ACC112 (cell line): ENCODE results near the gene VSTM4.

Source experiments
- H2AFZ ChIP-seq: fragments of 200-600 bp; sonication (generic); one replicate; pipeline ENCODE4 v1.6.0; 2017; ENCODE audit warnings: antibody characterized with exemption, low read length; ENCODE audit not compliant: unreplicated experiment
- H3K27ac ChIP-seq: fragments of 200-600 bp; sonication (generic); 2 replicates; pipeline ENCODE4 v1.5.1; 2014; ENCODE audit warnings: low read depth, mild to moderate bottlenecking, antibody characterized with exemption, low read length, moderate library complexity
- H3K27me3 ChIP-seq: fragments of 200-600 bp; sonication (generic); 2 replicates; pipeline ENCODE4 v1.6.1; 2014; ENCODE audit warnings: mild to moderate bottlenecking, antibody characterized with exemption, low read length, moderate library complexity, mixed read lengths; ENCODE audit not compliant: insufficient read depth
- H3K36me3 ChIP-seq: fragments of 200-600 bp; sonication (generic); 2 replicates; pipeline ENCODE4 v1.6.1; 2016; ENCODE audit warnings: mild to moderate bottlenecking, antibody characterized with exemption, low read length, moderate library complexity, mixed read lengths; ENCODE audit not compliant: insufficient read depth
- H3K4me1 ChIP-seq: fragments of 200-600 bp; sonication (generic); one replicate; pipeline ENCODE4 v1.6.1; 2016; ENCODE audit warnings: low read length, mixed read lengths; ENCODE audit not compliant: insufficient read depth, unreplicated experiment, control insufficient read depth
- H3K4me3 ChIP-seq: fragments of 200-600 bp; sonication (generic); 2 replicates; pipeline ENCODE4 v1.5.1; 2014; ENCODE audit warnings: mild to moderate bottlenecking, low read depth, low read length
- H3K79me2 ChIP-seq: fragments of 200-600 bp; sonication (generic); one replicate; pipeline ENCODE4 v1.6.0; 2016; ENCODE audit warnings: low read length; ENCODE audit not compliant: control insufficient read depth, unreplicated experiment, insufficient read depth

Gene VSTM4

GRCh38 chr10:49143249-49143648 is 27.9 kb upstream of the VSTM4 start:
- Histone ChIP-seq H3K27ac (no peak overlapping the region), H3K4me1 (peaks cover 29% of the 10 kb centered on the region), H2AFZ (no peak overlapping the region), H3K27me3 (peaks cover 4% of the 10 kb centered on the region; the same call in 1 of the 2 replicates), H3K79me2 (no peaks in the 10 kb centered on the region), H3K4me3 (no peak overlapping the region), H3K36me3 (no peaks in the 10 kb centered on the region)

- no peaks in the 10 kb centered on the region for H3K36me3 ChIP-seq
- H3K79me2 ChIP-seq, result no peaks in the 10 kb centered on the region
- H3K4me3 ChIP-seq, result no peak overlapping the region
- peaks cover 29% of the 10 kb centered on the region for H3K4me1 ChIP-seq
- H3K27me3 ChIP-seq, result no peaks in the 10 kb centered on the region
- no peak overlapping the region for H2AFZ ChIP-seq
- no peak overlapping the region for H3K27ac ChIP-seq
These were observed 26.4 kb upstream of the VSTM4 start for GRCh38 chr10:49141541-49142332.

- Histone ChIP-seq H3K4me3 (peak overlapping the region; percentile 39; the same call in 1 of the 2 replicates), H3K27ac (peak overlapping the region; percentile 92), H3K27me3 (peaks cover 8% of the 10 kb centered on the region; the same call in 1 of the 2 replicates), H3K4me1 (peaks cover 29% of the 10 kb centered on the region), H2AFZ (peak overlapping the region; percentile 73), H3K36me3 (no peaks in the 10 kb centered on the region), H3K79me2 (no peaks in the 10 kb centered on the region)
These were observed 25.2 kb upstream of the VSTM4 start for GRCh38 chr10:49140304-49141177.

GRCh38 chr10:49139846-49140195 is 24.5 kb upstream of the VSTM4 start:
- Histone ChIP-seq H2AFZ (peak overlapping the region; percentile 73), H3K27ac (peak overlapping the region; percentile 92)

DNA sequence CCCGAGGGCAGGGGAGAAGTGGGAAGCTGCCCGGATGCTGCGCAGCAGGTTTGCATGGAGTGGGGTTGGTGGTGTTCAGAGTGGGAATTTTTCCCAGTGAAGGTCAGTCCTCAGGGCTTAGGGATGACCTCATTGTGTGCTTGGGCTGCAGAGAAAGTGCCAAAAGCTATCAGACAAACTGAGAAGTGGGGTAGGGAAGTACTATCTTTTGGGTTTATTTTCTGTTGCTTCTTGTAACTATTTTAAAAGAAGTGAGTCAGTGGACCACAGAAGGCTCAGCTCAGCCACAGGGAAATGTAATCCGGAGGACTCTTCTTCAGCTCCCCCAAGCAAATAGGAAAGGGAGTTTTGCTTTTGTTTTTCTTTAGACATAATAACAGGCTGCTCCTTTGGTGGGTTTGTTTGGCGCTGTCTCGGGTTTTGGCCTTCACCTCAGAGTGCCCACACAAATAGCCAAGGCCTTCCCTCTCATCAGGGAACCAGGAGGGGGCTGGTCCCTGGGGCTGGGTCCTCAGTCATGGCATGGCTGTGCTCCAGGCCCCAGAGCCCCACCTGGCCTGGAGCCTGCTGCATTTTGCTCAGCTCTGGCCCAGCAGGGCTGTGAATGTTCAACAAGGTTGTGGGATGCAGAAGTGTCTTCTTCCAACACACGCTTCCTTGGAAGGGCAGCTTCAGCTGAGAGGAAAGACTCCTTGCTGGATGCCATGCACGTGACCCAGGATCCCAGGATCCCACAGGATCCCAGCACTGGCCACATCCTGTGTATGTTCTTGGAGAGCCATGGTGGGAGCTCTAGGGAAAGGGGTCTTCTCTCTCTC is 23.9 kb upstream of the VSTM4 start:
- H3K27ac ChIP-seq, result peak overlapping the region; percentile 92
- peak overlapping the region; percentile 13 for H2AFZ ChIP-seq
- H3K4me3 ChIP-seq, result peak overlapping the region; percentile 6; the same call in 1 of the 2 replicates
- H3K4me1 ChIP-seq, result peaks cover 29% of the 10 kb centered on the region
- no peaks in the 10 kb centered on the region for H3K36me3 ChIP-seq
- no peaks in the 10 kb centered on the region for H3K79me2 ChIP-seq
- peaks cover 12% of the 10 kb centered on the region; the same call in 1 of the 2 replicates for H3K27me3 ChIP-seq

More at GRCh38 chr10:49139846-49140195, 24.5 kb upstream of the VSTM4 start:
- Histone ChIP-seq H3K79me2 (no peaks in the 10 kb centered on the region), H3K4me3 (no peak overlapping the region; the same call in 1 of the 2 replicates), H3K4me1 (peaks cover 29% of the 10 kb centered on the region), H3K27me3 (peaks cover 12% of the 10 kb centered on the region; the same call in 1 of the 2 replicates), H3K36me3 (no peaks in the 10 kb centered on the region)

- Histone ChIP-seq H3K27ac (peak overlapping the region; percentile 92), H3K4me3 (no peak overlapping the region), H3K4me1 (peaks cover 29% of the 10 kb centered on the region), H3K36me3 (no peaks in the 10 kb centered on the region), H3K27me3 (peaks cover 17% of the 10 kb centered on the region; the same call in 1 of the 2 replicates), H2AFZ (peak overlapping the region; percentile 13), H3K79me2 (no peaks in the 10 kb centered on the region)
These were observed 23.1 kb upstream of the VSTM4 start for GRCh38 chr10:49138361-49138891.

DNA sequence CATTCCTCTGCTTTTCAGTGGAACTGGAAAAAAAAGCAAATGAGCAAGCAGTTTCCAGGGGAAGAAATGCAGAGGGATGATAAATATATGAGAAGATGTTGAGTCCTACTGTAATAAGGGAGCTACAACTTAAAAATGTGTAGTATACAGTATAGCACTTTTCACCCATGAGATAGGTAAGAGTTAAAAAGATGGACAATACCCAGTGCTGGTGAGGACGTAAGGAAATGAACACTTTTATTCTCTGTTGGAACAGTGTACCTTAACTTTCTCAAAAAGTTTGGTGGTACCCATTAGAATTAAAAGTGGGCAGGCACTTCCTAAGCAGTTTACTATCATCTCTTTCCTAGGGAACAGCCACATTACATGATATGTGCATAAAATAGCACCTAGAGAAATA is 21.2 kb upstream of the VSTM4 start:
- no peak overlapping the region for H3K27ac ChIP-seq
- H3K4me3 ChIP-seq, result no peak overlapping the region
- H2AFZ ChIP-seq, result no peak overlapping the region
- H3K27me3 ChIP-seq, result peaks cover 25% of the 10 kb centered on the region; the same call in 1 of the 2 replicates
- no peaks in the 10 kb centered on the region for H3K79me2 ChIP-seq
- H3K36me3 ChIP-seq, result no peaks in the 10 kb centered on the region
- H3K4me1 ChIP-seq, result peaks cover 29% of the 10 kb centered on the region

DNA sequence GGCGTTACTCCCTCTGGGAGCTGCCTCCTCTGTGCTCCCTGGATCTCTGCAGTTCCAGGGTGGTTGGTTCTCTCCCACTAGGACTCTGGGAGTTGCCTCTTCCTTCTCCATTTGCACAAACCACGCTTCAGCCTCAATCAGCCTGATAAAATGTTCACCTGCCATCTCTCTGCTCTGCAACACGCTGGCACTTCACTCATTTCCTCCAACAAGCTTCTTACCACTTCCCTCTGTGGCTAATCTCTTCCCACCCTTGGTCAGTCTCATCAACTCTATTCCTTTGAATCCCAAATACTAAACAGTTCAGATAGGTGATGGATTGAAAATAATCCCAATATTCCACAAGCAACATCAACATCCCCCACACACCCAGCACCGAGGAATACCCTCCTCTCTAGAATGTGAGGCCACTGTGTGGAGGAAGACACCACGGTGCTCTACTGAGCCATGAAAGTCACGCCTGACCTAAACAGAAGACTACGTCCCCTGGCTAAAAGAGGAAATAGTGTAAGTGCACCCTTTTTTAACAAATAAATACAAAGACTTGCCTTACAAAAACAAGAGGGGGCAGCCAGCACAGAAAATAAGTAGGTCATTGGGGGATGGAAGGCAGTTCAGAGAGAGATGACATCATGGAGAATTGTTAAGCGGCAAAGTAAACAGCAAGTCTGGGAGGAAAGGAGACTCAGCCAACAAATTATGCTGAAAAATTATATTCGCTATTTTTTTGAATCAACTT is 20.4 kb upstream of the VSTM4 start:
- Histone ChIP-seq H3K36me3 (no peaks in the 10 kb centered on the region), H3K27me3 (peaks cover 30% of the 10 kb centered on the region; the same call in 1 of the 2 replicates), H3K4me1 (peaks cover 24% of the 10 kb centered on the region), H3K4me3 (no peak overlapping the region), H3K79me2 (no peaks in the 10 kb centered on the region), H2AFZ (no peak overlapping the region), H3K27ac (no peak overlapping the region)

GRCh38 chr10:49134327-49134726 is 19.0 kb upstream of the VSTM4 start:
- no peak overlapping the region for H2AFZ ChIP-seq

More at GRCh38 chr10:49134327-49134726, 19.0 kb upstream of the VSTM4 start:
- Histone ChIP-seq H3K4me1 (peaks cover 10% of the 10 kb centered on the region), H3K36me3 (no peaks in the 10 kb centered on the region), H3K27me3 (peaks cover 42% of the 10 kb centered on the region), H3K27ac (no peak overlapping the region), H3K4me3 (no peak overlapping the region), H3K79me2 (no peaks in the 10 kb centered on the region)
